HFFc6 (cell line): ENCODE data around the gene KIF26B. TPM values are rescaled to one million over a fixed set of nuclear protein-coding genes. Genes with fewer than 3 reads are reported as not detected.

Experiments
- DNase-seq: peaks from one replicate; pipeline ENCODE4 v3.0.0-alpha.2; 2018
- H3K27ac Mint-ChIP-seq: 2 replicates; pipeline ENCODE4 v1.8.0; 2020; ENCODE audit warnings: mild to moderate bottlenecking, mixed read lengths
- H3K27me3 Mint-ChIP-seq: 2 replicates; pipeline ENCODE4 v1.8.0; 2021; ENCODE audit warnings: mild to moderate bottlenecking, moderate library complexity, mixed read lengths; ENCODE audit not compliant: insufficient read depth
- H3K36me3 Mint-ChIP-seq: 2 replicates; pipeline ENCODE4 v1.8.0; 2021; ENCODE audit warnings: low read depth, mixed read lengths
- H3K4me1 Mint-ChIP-seq: 2 replicates; pipeline ENCODE4 v1.8.0; 2020; ENCODE audit warnings: low read depth, mixed read lengths
- H3K4me3 Mint-ChIP-seq: 2 replicates; pipeline ENCODE4 v1.8.0; 2020; ENCODE audit warnings: mild to moderate bottlenecking, moderate library complexity, mixed read lengths
- H3K9me3 Mint-ChIP-seq: 2 replicates; pipeline ENCODE4 v1.8.0; 2020; ENCODE audit warnings: mild to moderate bottlenecking, mixed read lengths
- CTCF ChIP-seq: fragments of 200-600 bp; sonication (generic); IDR thresholded peaks from 2 replicates; pipeline ENCODE4 v1.5.0; 2021; ENCODE audit warnings: antibody characterized with exemption, mild to moderate bottlenecking
- total RNA-seq, 6 experiments: library from RNA; stranded (reverse); fragmentation: NEBNext Ultra II Directional; extraction: Animal tissue kit (Norgen Biotek cat#: 25700); gene quantifications; 2 replicates in 1 of 6; 3 replicates in 5 of 6; pipeline ENCODE4 v1.2.3, GENCODE V29; 2021

KIF26B gene
- total RNA-seq, 6 experiments from 2014 or later = 4.6 to 7.5 (median 5.5) TPM

GRCh38 chr1:245480393-245481120 lies 325.8 kb downstream of the KIF26B start:
- no peaks in the 10 kb centered on the region for H3K27me3 Mint-ChIP-seq
- H3K36me3 Mint-ChIP-seq = no peaks in the 10 kb centered on the region
- DNase-seq = no peak
- no peak overlapping the region for H3K27ac Mint-ChIP-seq
- no peak overlapping the region for H3K4me3 Mint-ChIP-seq
- H3K9me3 Mint-ChIP-seq = no peaks in the 10 kb centered on the region
- H3K4me1 Mint-ChIP-seq = peaks cover 7% of the 10 kb centered on the region
- no peak for TF ChIP-seq CTCF

GRCh38 chr1:245481261-245481660 lies 326.5 kb downstream of the KIF26B start:
- TF ChIP-seq CTCF = no peak
- no peaks in the 10 kb centered on the region for H3K9me3 Mint-ChIP-seq
- no peaks in the 10 kb centered on the region for H3K27me3 Mint-ChIP-seq
- no peak for DNase-seq
- H3K4me1 Mint-ChIP-seq = no peaks in the 10 kb centered on the region; the same call in 1 of the 2 replicates
- H3K36me3 Mint-ChIP-seq = no peaks in the 10 kb centered on the region
- no peak overlapping the region for H3K4me3 Mint-ChIP-seq
- no peak overlapping the region for H3K27ac Mint-ChIP-seq

- no peaks in the 10 kb centered on the region for H3K4me1 Mint-ChIP-seq
- no peak overlapping the region for H3K4me3 Mint-ChIP-seq
These were observed 328.5 kb downstream of the KIF26B start for GRCh38 chr1:245483247-245483646.

GRCh38 chr1:245484176-245484575 lies 329.4 kb downstream of the KIF26B start:
- Mint-ChIP-seq H3K4me1 (no peaks in the 10 kb centered on the region), H3K9me3 (no peaks in the 10 kb centered on the region), H3K36me3 (no peaks in the 10 kb centered on the region), H3K27me3 (no peaks in the 10 kb centered on the region), H3K4me3 (no peak overlapping the region), H3K27ac (no peak overlapping the region)
- no peak for TF ChIP-seq CTCF
- no peak for DNase-seq

More at GRCh38 chr1:245483247-245483646, 328.5 kb downstream of the KIF26B start:
- H3K36me3 Mint-ChIP-seq = no peaks in the 10 kb centered on the region
- H3K9me3 Mint-ChIP-seq = no peaks in the 10 kb centered on the region
- no peak for DNase-seq
- no peak for TF ChIP-seq CTCF
- no peaks in the 10 kb centered on the region for H3K27me3 Mint-ChIP-seq
- H3K27ac Mint-ChIP-seq = no peak overlapping the region

GRCh38 chr1:245485996-245486395 lies 331.2 kb downstream of the KIF26B start:
- no peak for DNase-seq
- Mint-ChIP-seq H3K9me3 (no peaks in the 10 kb centered on the region), H3K4me1 (no peaks in the 10 kb centered on the region)

More at GRCh38 chr1:245485996-245486395, 331.2 kb downstream of the KIF26B start:
- no peaks in the 10 kb centered on the region for H3K27me3 Mint-ChIP-seq
- H3K36me3 Mint-ChIP-seq = no peaks in the 10 kb centered on the region
- no peak overlapping the region for H3K27ac Mint-ChIP-seq
- TF ChIP-seq CTCF = no peak
- H3K4me3 Mint-ChIP-seq = no peak overlapping the region
